ENCODE results near the gene TCF4.

TCF4 gene

DNA sequence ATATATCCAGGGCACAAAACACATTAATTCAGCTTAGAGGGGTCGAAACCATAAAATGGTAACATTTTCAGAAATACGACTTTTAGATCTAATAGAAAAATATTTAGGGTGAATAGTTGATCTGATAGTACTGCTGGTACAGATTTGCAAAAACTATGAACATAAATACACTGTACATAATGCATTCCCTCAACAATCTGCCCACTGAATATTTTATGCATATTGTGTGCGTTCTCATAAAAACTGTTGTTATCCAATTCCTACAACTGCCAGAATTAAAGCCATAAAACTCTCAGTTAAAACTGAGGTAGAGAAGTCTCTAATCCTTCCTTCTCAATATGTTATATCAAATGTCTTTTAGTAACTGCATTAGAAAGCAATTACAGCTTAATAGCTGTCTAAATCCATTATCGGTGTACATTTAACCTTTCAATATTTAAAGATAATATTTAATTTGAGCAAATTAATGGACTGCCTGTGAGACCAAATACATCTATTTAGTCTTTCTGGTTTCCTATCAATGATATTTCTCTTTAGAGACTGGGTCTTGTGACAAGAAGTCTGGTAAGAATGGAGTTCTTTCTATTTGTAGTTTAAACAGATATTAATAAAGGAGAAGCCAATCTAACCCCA, 32.5 kb downstream of the TCF4 start:
- DNase-seq, result no peak
- no peak overlapping the region for H3K4me3 ChIP-seq (ENCODE audit: low read depth, low read length)
- no peaks in the 10 kb centered on the region for H3K36me3 ChIP-seq
- no peak overlapping the region for H3K27ac ChIP-seq
- no peaks in the 10 kb centered on the region for H3K9me3 ChIP-seq (ENCODE audit: severe bottlenecking)
- no peaks in the 10 kb centered on the region for H3K27me3 ChIP-seq (ENCODE audit: insufficient read depth, low read depth, severe bottlenecking)
- TF ChIP-seq CTCF (IDR thresholded peaks at IDR 0.05; ENCODE audit: low read depth, low read length), result no peak

DNA sequence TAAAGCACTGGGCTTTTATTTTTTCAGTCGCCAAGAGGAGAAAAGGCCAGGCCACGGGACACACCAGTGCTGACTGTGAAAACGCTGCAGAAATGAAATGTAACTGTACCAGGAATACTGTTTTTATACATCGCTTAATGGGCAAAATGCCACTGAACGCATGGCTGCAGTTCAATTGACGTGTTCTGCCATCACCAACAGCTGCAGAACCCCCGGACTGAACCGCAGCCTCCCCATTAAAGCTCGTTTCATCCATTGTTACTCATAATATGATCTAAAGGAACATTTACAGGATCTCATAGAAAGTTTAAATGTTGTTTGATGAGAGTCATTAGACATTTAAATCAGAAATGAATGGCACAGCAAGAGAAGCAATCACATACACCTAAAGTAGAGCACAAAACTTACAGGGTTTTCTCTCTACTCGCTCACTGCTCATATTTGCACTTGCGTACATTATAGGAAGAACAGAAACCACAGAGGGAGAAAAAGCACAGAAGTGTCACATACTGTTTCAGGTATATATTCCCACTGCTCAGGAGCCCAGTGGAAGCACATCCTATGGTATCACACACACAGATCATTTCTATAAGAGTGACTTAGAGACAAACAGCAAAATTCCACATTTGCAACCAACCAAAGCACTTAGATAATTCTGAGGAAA, 35.3 kb downstream of the TCF4 start:
- no peak for TF ChIP-seq CTCF (IDR thresholded peaks at IDR 0.05; ENCODE audit: low read depth, low read length)
- no peak overlapping the region for H3K4me3 ChIP-seq (ENCODE audit: low read depth, low read length)
- no peaks in the 10 kb centered on the region for H3K27me3 ChIP-seq (ENCODE audit: insufficient read depth, low read depth, severe bottlenecking)
- no peak for DNase-seq
- no peak overlapping the region for H3K27ac ChIP-seq
- no peaks in the 10 kb centered on the region for H3K36me3 ChIP-seq
- H3K9me3 ChIP-seq (ENCODE audit: severe bottlenecking), result no peaks in the 10 kb centered on the region

- Histone ChIP-seq H3K36me3 (no peaks in the 10 kb centered on the region), H3K9me3 (ENCODE audit: severe bottlenecking) (no peaks in the 10 kb centered on the region), H3K4me3 (ENCODE audit: low read depth, low read length) (no peak overlapping the region), H3K27me3 (ENCODE audit: insufficient read depth, low read depth, severe bottlenecking) (no peaks in the 10 kb centered on the region), H3K27ac (no peak overlapping the region)
- no peak for DNase-seq
- TF ChIP-seq CTCF (IDR thresholded peaks at IDR 0.05; ENCODE audit: low read depth, low read length), result no peak
Observed at GRCh38 chr18:55551227-55551626, 36.8 kb downstream of the TCF4 start.

- Histone ChIP-seq H3K27me3 (ENCODE audit: insufficient read depth, low read depth, severe bottlenecking) (no peaks in the 10 kb centered on the region), H3K9me3 (ENCODE audit: severe bottlenecking) (no peaks in the 10 kb centered on the region), H3K4me3 (ENCODE audit: low read depth, low read length) (no peak overlapping the region), H3K36me3 (no peaks in the 10 kb centered on the region), H3K27ac (no peak overlapping the region)
- TF ChIP-seq CTCF (IDR thresholded peaks at IDR 0.05; ENCODE audit: low read depth, low read length), result no peak
- no peak for DNase-seq
Observed at GRCh38 chr18:55550471-55550870, 37.5 kb downstream of the TCF4 start.

DNA sequence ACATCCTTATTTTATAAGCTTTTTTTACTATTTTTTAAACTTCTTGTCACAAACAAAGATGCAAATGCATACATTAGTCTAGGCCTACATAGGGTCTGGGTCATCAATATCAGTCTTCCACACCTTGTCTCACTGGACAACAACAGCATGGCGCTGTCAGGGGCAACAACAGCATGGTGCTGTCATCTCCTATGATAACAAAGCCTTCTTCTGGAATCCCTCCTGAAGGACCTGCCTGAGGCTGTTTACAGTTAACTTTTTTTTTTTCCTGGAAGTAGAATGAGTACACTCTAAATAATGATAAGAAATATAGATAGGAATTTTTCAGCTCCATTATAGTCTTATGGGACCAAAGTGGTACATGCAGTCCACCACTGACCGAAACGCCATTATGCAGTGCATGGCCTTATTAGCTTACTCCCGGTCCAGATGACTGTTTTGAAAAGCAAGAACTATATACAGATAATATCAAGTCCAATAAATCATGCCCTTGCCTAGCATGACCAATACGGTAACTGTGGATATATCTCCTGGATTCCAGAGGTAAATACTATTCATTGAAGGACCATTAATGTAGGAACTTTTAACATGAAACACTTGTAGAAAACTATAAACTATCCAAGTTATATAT, 38.4 kb downstream of the TCF4 start:
- Histone ChIP-seq H3K36me3 (no peaks in the 10 kb centered on the region), H3K4me3 (ENCODE audit: low read depth, low read length) (no peak overlapping the region), H3K9me3 (ENCODE audit: severe bottlenecking) (no peaks in the 10 kb centered on the region), H3K27ac (no peak overlapping the region), H3K27me3 (ENCODE audit: insufficient read depth, low read depth, severe bottlenecking) (no peaks in the 10 kb centered on the region)
- TF ChIP-seq CTCF (IDR thresholded peaks at IDR 0.05; ENCODE audit: low read depth, low read length), result no peak
- DNase-seq, result no peak
